NCI-H187 treated with DMSO at 0.1 percent for 48 hours (cell line): Measurements from ENCODE around the gene ING3.

ENCODE experiments used
- DNase-seq: peaks from one replicate; lab custom pipeline; 2025; lab: John Stamatoyannopoulos, UW

ING3 gene

GRCh38 chr7:120989257-120990220, 39.0 kb downstream of the ING3 start:
- DNase-seq = no peak

- no peak for DNase-seq
Measured at GRCh38 chr7:120990468-120991118, 40.0 kb downstream of the ING3 start.

- DNase-seq = no peak
Measured at GRCh38 chr7:120991161-120991560, 40.6 kb downstream of the ING3 start.

GRCh38 chr7:120991581-120991980, 41.0 kb downstream of the ING3 start:
- DNase-seq = no peak

- no peak for DNase-seq
Measured at GRCh38 chr7:120992272-120992964, 41.8 kb downstream of the ING3 start.

GRCh38 chr7:120992965-120993494, 42.5 kb downstream of the ING3 start:
- no peak for DNase-seq

GRCh38 chr7:120993553-120994191, 43.1 kb downstream of the ING3 start:
- no peak for DNase-seq

GRCh38 chr7:120994512-120995410, 44.2 kb downstream of the ING3 start:
- no peak for DNase-seq

GRCh38 chr7:120995654-120996053, 45.1 kb downstream of the ING3 start:
- DNase-seq = no peak

- DNase-seq = no peak
Measured at GRCh38 chr7:120996333-120996987, 45.9 kb downstream of the ING3 start.

- DNase-seq = no peak
Measured at GRCh38 chr7:120996988-120997345, 46.4 kb downstream of the ING3 start.

- DNase-seq = no peak
Measured at GRCh38 chr7:120997882-120998474, 47.4 kb downstream of the ING3 start.

- DNase-seq = no peak
Measured at GRCh38 chr7:120998520-120998919, 47.9 kb downstream of the ING3 start.

GRCh38 chr7:120998996-120999565, 48.5 kb downstream of the ING3 start:
- DNase-seq = no peak

- DNase-seq = no peak
Measured at GRCh38 chr7:121000081-121000983, 49.8 kb downstream of the ING3 start.

GRCh38 chr7:121001234-121001906, 50.8 kb downstream of the ING3 start:
- DNase-seq = no peak

- DNase-seq = no peak
Measured at GRCh38 chr7:121002048-121002756, 51.6 kb downstream of the ING3 start.
